ENCODE measurements around the gene PIGP.
"Not testable (repeated sequence)": the region's sequence is repeated elsewhere in the genome, so short reads cannot be mapped to it uniquely, and the experiment has no call there.

The PIGP gene

GRCh38 chr21:37058261-37058660 lies 14.6 kb downstream of the PIGP start:
- TF ChIP-seq, protein P1, sequence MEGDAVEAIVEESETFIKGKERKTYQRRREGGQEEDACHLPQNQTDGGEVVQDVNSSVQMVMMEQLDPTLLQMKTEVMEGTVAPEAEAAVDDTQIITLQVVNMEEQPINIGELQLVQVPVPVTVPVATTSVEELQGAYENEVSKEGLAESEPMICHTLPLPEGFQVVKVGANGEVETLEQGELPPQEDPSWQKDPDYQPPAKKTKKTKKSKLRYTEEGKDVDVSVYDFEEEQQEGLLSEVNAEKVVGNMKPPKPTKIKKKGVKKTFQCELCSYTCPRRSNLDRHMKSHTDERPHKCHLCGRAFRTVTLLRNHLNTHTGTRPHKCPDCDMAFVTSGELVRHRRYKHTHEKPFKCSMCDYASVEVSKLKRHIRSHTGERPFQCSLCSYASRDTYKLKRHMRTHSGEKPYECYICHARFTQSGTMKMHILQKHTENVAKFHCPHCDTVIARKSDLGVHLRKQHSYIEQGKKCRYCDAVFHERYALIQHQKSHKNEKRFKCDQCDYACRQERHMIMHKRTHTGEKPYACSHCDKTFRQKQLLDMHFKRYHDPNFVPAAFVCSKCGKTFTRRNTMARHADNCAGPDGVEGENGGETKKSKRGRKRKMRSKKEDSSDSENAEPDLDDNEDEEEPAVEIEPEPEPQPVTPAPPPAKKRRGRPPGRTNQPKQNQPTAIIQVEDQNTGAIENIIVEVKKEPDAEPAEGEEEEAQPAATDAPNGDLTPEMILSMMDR (IDR thresholded peaks at IDR 0.05; ENCODE audit: borderline replicate concordance, insufficient read depth, low read depth, low read length), result no peak

DNA sequence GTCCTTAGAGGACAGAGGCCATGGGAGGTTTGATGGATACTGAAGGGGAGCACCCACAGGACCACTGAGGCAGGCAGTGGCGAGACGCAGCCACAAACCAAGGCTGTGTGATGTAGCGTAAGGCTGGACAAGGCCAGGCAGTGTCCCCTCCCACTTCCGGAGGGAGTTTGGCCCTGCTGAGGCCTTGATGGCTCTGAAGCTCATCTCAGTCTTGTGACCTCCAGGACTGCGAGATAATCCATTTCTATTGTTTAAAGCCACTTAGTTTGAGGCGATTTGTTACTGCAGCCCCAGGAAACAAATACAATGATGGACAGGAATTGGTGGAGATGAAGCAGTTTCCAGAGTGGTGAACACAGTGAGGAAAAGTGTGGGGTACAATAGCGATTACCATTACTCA lies 15.3 kb downstream of the PIGP start:
- no peak overlapping the region for H3K4me3 ChIP-seq (ENCODE audit: low read depth, low read length)
- TF ChIP-seq, protein P1 (IDR thresholded peaks at IDR 0.05; ENCODE audit: borderline replicate concordance, insufficient read depth, low read depth, low read length), result no peak

More at GRCh38 chr21:37058261-37058660, 14.6 kb downstream of the PIGP start:
- H3K4me3 ChIP-seq (ENCODE audit: low read depth, low read length), result no peak overlapping the region

- TF ChIP-seq, protein P1 (IDR thresholded peaks at IDR 0.05; ENCODE audit: borderline replicate concordance, insufficient read depth, low read depth, low read length), result no peak
- H3K4me3 ChIP-seq (ENCODE audit: low read depth, low read length), result no peak overlapping the region
Measured at GRCh38 chr21:37055271-37055855, 17.5 kb downstream of the PIGP start.

GRCh38 chr21:37049741-37050140 lies 23.1 kb downstream of the PIGP start:
- H3K4me3 ChIP-seq (ENCODE audit: low read depth, low read length), result not testable (repeated sequence)

- no peak overlapping the region for H3K4me3 ChIP-seq (ENCODE audit: low read depth, low read length)
- TF ChIP-seq, protein P1 (IDR thresholded peaks at IDR 0.05; ENCODE audit: borderline replicate concordance, insufficient read depth, low read depth, low read length), result no peak
Measured at GRCh38 chr21:37047079-37047478, 25.8 kb downstream of the PIGP start.

DNA sequence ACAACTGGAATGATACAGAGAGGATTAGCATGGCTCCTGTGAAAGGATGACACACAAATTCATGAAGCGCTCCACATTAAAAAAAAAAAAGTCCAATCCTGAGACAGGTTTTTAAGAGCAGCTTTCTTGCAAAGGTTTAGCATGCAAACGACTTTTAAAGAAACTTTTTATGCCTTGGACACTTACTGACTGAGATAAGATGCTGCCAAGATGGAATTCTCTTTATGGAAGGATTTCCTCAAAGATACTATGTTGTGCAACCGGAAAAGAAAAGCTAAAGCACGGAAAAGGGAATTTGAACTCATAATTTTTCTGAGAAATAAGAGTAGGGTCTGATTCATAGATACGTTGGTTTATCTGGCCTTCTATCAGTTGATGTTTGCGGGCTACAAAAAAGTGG lies 27.3 kb downstream of the PIGP start:
- H3K4me3 ChIP-seq (ENCODE audit: low read depth, low read length), result no peak overlapping the region
- TF ChIP-seq, protein P1 (IDR thresholded peaks at IDR 0.05; ENCODE audit: borderline replicate concordance, insufficient read depth, low read depth, low read length), result no peak

GRCh38 chr21:37045149-37045548 lies 27.7 kb downstream of the PIGP start:
- TF ChIP-seq, protein P1 (IDR thresholded peaks at IDR 0.05; ENCODE audit: borderline replicate concordance, insufficient read depth, low read depth, low read length), result no peak
- H3K4me3 ChIP-seq (ENCODE audit: low read depth, low read length), result no peak overlapping the region

DNA sequence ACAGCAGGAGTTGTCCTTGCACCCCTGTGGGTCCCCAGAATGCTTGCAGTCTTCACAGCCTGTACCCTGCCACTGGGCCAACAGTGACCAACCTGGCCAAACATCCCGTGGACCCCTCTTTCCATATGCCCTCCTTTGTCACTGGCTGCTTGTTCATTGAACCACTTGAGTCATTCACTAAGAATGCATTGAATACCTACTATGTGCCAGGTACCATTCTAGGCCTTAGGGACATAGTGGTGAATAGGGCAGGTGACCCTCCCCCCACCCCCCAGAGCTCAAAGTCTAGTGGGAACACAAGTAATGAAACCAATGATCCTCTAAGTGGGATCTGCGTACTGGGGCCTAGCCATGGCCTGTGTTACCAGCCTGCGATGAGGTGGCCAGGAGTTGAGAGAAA lies 28.2 kb downstream of the PIGP start:
- TF ChIP-seq, protein P1 (IDR thresholded peaks at IDR 0.05; ENCODE audit: borderline replicate concordance, insufficient read depth, low read depth, low read length), result no peak

More for the DNA sequence above, 28.2 kb downstream of the PIGP start:
- H3K4me3 ChIP-seq (ENCODE audit: low read depth, low read length), result no peak overlapping the region

Measured in GM12875 (cell line).